HG03457 (cell line): ENCODE measurements around the gene JMJD4.

Experiments used
- ATAC-seq: cut with Tn5 transposase; IDR thresholded peaks from one replicate; pipeline ENCODE4 v1.9.1; 2021; ENCODE audit warnings: moderate number of reproducible peaks; ENCODE audit not compliant: unreplicated experiment

The JMJD4 gene

GRCh38 chr1:227769047-227769935 lies 34.2 kb upstream of the JMJD4 start:
- no peak for ATAC-seq

DNA sequence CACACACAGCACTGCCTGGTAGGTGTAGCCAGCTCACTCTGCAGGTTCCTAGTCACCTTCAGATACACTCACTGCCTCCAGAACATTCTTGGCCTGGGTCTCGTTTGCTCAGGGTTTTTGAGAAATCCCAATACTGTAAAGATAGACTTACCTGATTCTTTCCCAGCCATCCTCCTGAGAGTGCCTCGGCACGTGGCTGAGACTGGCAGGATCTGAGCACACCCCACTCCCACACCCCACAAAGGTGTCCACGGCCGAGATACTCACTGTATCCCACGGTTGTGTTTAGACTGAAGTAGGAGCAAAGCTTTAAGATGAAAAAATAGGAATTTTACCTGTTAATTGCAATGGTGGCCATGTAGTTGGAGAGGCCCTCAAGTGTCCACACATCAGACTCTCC lies 33.5 kb upstream of the JMJD4 start:
- no peak for ATAC-seq

DNA sequence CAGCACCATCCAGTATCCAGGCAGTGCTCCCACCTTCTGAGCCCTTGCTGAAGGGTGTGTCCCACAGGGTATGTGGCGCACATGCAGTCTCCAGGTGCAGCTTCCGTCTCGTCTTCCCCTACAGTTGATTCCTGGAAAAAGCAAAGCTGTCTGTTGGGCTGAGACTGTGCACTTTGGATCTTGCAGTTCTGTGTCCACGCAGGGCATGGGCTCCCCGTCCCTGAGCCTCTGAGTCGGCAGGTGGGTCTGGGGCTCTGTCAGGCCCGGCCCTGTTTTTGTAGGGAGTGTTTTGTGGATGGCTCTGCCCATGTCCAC lies 33.0 kb upstream of the JMJD4 start:
- no peak for ATAC-seq

DNA sequence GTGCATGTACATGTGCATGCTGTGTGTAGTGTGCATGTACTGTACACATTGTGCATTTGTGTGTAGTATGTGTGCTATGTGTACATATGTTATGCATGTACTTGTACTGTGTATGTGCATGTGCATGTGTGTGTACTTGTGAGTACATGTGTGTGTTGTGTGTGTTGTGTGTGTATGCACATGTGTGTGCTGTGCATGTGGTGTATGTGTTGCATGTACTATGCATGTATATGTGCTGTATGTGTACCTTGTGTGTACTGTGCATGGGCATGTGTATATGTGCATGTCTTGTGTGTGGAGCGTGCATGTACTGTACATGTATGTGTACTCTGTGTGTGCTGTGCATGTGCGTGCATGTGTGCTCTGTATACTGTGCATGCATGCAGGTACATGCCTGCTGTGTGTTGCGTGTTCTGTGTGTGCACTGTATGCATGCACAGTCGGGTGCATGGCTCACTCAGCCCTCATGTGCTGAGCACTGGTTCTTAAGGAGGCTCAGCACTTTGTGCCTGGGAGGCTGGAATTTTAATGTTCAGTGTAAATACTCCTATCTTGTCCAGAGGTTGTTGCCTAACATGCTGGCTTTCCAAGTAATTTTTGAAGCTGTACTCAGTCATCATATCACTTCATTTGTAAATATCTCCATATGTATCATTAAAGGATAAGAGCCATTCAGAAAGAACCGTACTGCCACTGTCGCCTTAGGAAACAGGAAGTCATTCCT lies 32.5 kb upstream of the JMJD4 start:
- no peak for ATAC-seq

DNA sequence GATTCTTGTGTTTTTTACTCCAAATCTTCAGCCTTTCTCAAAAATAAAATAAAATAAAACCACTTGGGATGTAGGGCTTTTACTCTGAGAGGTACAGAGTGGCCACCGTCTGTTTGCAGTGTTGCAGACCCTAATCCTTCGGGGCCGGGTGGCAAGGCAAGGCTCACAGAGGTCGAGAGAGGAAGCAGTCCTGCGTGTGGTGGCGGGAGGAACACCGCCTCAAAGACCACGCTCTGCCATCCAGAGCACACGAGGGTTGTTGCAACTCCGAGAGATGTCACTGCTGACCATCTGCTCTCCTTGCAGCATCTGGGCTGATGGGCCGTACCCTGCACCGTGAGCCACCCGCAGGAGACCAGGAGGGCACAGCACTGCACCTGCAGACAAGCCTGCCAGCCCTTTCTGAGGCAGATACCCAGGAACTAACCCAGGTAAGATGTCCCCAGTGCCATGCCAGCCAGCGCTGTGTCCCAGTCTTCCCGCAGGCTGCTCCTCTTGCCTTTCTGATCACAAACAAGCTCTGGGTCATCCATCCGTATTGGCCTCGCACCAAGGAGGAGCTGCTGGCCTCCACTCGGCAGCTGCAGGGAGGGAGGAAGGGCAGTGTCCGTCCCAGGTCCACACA lies 31.7 kb upstream of the JMJD4 start:
- ATAC-seq: no peak

DNA sequence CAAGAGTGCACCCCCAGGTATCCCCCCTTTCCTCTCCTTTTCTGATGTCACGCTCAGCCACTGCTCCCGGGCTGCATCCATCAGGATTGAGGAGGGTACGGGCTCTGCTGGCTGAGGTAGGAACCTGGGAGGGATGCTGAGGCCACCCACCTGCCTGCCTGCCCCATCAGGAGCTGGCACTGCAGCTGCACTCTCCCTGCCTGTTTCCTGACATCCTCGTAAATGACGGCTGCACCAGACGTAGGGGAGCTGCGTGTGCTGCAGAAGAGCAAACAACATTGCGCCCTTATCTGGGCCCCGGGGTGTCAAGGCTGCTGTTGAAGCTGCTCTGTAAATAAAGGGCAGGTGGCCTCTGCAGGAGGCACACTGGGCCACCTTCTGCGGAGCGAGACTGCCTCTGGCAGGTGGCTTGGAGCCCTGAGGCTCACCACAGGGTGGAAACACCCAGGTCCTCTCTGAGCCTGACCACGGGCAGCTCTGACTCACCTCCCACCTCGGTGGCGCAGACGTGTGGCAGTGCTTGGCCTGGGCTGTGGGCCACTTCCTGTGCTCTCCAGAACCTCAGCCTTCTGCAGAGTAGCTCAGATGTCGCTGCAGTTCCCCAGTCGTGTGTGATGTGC lies 31.0 kb upstream of the JMJD4 start:
- ATAC-seq: no peak

DNA sequence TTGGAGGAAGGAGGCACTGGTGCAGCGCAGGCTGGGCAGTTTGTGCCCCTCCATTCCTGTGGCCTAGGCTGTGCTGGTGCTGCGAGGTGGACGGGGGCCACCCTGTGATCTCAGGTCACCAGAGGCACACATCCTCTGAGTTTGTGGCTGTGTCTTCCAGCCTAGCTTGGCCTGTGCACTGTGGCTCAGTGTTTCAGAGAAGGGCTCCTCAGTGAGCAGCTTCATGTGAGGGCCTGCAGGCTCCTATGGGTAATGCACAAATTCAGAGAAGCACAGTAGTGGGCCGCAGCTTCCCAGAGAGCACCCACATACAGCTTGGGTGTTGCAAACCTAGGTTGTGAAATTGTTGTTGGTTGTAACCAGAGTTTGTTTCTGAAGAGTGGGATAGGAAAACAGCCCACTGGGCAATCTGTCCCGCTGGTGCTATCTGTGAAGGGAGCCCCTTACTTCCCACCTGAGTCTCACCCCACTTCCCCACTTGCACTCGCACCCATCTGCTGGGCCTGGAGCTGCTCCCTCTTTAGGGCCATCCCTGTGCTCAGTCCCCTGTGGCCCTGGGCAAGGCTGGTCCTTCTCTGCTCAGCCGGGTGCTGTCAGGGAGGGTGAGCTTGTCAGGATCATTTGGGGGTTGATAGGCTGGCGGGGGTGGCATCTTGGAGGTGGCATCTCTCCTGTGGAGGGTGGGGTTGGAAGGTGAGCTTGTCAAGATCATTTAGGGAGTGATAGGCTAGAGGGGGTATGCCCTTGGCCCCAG lies 30.3 kb upstream of the JMJD4 start:
- ATAC-seq: no peak

DNA sequence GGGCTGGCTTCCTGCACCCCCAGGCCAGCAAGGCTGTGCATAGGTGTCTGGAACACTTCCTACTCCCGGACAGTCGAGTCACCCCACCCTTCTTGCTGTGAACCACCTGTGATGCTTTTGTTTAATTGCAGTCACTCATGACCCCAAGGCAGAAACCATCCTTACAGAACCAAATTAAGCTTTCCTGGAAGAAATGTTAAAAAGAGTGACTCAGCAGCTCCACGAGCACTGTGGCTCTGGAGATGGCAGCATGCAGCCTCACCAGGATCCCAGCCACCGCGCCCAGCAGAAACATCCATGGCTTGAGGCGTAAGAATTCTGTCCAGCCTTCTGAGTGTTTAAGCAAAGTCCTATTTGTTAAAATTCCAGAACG lies 28.9 kb upstream of the JMJD4 start:
- no peak for ATAC-seq

DNA sequence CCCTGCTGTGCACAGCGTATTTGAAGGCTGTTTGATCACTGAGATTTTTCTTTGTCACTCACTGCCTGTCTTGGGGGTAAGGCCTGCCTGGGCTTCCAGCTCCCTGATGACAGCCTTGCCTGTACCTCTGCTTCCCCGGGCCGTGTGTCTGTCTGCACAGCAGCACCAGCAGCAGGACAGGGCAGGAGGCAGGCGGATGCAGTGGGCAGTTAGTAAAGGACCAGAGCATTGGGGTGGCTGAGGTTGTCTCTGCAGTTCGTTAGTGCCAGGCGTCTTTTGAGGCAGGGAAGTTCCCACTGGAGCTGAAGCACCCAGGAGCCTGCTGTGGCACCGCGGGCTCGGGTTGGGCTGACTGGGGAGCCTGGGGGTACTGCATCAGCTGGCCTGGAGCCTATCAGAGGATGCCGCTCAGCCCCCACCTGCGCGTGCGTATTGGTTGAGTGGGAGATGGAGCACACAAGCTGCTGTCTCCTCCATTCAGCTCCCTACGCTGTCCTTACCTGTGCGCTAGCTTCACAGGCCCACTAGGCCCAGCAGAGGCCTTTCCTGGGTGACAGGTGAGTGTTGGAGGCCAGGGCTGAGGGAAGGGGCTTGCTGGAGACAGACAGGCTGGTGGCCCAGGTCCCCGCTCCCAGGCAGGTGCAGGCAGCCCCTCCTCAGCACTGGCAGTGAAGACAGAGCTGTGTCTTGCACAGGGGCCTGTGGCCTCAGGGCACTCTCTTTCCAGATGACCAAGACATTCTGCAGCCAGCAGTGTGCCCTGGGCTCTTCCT lies 28.3 kb upstream of the JMJD4 start:
- ATAC-seq: no peak

DNA sequence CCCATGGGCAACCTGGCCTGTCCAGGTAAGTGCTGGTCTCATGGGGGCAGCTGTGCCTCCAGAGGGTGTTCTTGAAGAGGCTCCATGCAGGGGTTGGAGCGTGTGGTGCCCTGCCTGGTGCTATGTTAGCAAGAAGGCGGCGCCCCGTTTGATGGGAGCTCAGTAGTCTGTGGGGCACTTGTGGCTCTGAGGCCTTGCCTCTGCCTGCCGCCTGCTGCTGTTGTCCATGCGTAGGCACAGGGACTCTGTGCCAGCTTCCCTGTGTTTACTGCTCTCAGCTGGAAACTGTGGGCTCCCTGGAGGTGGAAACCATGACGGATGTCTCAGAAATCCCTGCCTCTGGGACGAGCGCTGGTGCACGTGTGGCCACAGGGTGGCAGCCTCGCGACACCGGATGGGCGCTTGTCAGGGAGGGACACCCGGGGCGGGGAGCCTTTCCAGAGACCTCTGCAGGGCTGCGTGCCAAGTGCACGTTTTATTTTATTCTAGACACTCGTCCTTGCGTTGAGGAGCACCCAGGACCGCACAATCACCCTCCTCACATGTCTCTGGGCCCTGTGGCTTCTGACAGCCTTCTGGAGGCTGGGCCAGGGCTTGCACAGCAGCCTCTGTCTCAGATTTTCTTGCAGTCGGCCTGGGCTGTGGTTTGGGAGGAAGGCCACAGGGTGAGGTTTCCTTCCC lies 27.3 kb upstream of the JMJD4 start:
- ATAC-seq: peak; percentile 81

DNA sequence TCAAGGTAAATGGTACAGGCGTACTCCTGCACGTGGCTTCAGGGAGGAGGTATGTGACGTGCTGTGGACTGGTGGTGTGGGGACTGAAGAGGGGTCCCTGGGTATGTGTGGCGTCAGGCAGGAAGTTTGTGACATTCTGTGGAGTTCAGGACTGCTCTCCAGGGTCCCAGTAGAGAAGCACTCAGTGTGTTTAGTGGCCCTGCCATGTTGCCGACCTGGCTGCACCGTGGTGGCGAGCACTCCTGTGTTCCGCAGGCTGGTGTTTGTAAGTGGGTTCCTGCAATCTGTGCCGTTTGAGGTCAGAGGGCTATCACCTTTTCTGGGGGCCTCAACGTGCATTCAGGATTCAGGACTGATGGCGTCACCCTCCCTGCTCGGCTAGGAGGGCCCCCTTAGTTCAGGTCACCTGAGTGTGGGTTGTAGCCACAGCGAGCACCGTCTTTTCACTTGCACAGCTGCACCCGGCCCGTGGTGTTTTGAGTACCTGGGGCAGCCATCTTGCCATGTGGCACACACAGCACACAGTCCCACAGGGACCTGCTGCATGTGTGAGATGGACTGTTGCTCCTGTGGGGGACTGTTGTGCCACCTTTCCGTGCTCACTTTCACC lies 26.6 kb upstream of the JMJD4 start:
- ATAC-seq: no peak

- ATAC-seq: no peak
These were observed 25.3 kb upstream of the JMJD4 start for GRCh38 chr1:227760377-227760776.

- ATAC-seq: no peak
These were observed 24.5 kb upstream of the JMJD4 start for GRCh38 chr1:227759341-227760300.

GRCh38 chr1:227758366-227758765 lies 23.3 kb upstream of the JMJD4 start:
- no peak for ATAC-seq

DNA sequence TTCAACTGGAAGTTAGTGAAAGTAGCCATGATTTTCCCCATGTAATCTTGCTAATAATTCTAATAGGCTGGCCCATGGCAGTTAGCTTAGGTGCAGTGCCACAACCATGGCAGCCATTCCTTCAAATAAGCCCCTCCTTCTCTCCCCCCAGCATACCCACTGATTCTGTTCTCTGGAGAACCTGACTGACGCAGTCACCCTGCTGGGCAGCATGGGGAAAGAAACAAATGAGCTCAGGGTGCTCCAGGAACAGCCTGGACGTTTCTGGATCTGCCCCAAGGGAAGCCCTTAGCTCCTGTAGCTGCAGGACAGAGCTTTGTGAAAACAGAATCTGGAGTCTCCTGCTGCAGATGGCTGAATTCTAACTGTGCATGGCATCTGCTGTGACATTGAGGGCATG lies 22.7 kb upstream of the JMJD4 start:
- no peak for ATAC-seq

- no peak for ATAC-seq
These were observed 21.3 kb upstream of the JMJD4 start for GRCh38 chr1:227756172-227756959.

GRCh38 chr1:227754958-227755357 lies 19.9 kb upstream of the JMJD4 start:
- ATAC-seq: no peak
